HEK293 (cell line): ENCODE data around the gene HIPK2.
A peak's percentile ranks its signal among the peaks of the same experiment; 100 is the strongest.

Source experiments
- BCL11B ChIP-seq: fragments of 450-650 bp; formaldehyde crosslinking; IDR thresholded peaks from 2 replicates; pipeline ENCODE4 v1.5.1; 2016; ENCODE audit warnings: low read depth, missing biosample characterization, missing genetic modification characterization
- EGR2 ChIP-seq: fragments of 450-650 bp; formaldehyde crosslinking; IDR thresholded peaks from 2 replicates; pipeline ENCODE4 v1.5.1; 2016; ENCODE audit warnings: low read depth, missing biosample characterization, missing genetic modification characterization
- ELK4 ChIP-seq: IDR thresholded peaks from 2 replicates; pipeline ENCODE4 v1.6.1; 2011; ENCODE audit warnings: mild to moderate bottlenecking, low read depth, low read length, borderline replicate concordance
- HOXC10 ChIP-seq: sonication (generic); formaldehyde crosslinking; IDR thresholded peaks from 2 replicates; pipeline ENCODE4 v1.8.1; 2023; ENCODE audit warnings: mild to moderate bottlenecking, missing genetic modification reagents
- IKZF3 ChIP-seq: fragments of 450-650 bp; IDR thresholded peaks from 2 replicates; pipeline ENCODE4 v1.5.0; 2018; ENCODE audit warnings: missing biosample characterization, mild to moderate bottlenecking, missing genetic modification characterization, moderate library complexity
- SALL2 ChIP-seq: fragments of 450-650 bp; formaldehyde crosslinking; IDR thresholded peaks from 2 replicates; pipeline ENCODE4 v1.5.0; 2017; ENCODE audit warnings: missing biosample characterization, mild to moderate bottlenecking, missing genetic modification characterization, borderline replicate concordance
- SCRT1 ChIP-seq: fragments of 450-650 bp; formaldehyde crosslinking; IDR thresholded peaks from 2 replicates; pipeline ENCODE4 v1.5.1; 2016; ENCODE audit warnings: missing biosample characterization, missing genetic modification characterization, borderline replicate concordance
- TCF7L2 ChIP-seq: IDR thresholded peaks from 2 replicates; pipeline ENCODE4 v1.6.1; 2011; ENCODE audit warnings: low read depth, mild to moderate bottlenecking, inconsistent platforms, low read length, moderate library complexity, borderline replicate concordance
- TSHZ1 ChIP-seq: fragments of 450-650 bp; formaldehyde crosslinking; IDR thresholded peaks from 2 replicates; pipeline ENCODE4 v1.5.1; 2016; ENCODE audit warnings: missing biosample characterization, missing genetic modification characterization, borderline replicate concordance
- ZBTB21 ChIP-seq: fragments of 450-650 bp; formaldehyde crosslinking; IDR thresholded peaks from 2 replicates; pipeline ENCODE4 v1.5.1; 2017; ENCODE audit warnings: missing biosample characterization, missing genetic modification characterization
- ZFHX2 ChIP-seq: fragments of 450-650 bp; formaldehyde crosslinking; conservative IDR thresholded peaks from 2 replicates; pipeline ENCODE4 v1.5.1; 2016; ENCODE audit warnings: missing biosample characterization, missing genetic modification characterization
- ZNF112 ChIP-seq: fragments of 450-650 bp; formaldehyde crosslinking; IDR thresholded peaks from 2 replicates; pipeline ENCODE4 v1.5.0; 2017; ENCODE audit warnings: missing biosample characterization, missing genetic modification characterization
- ZNF146 ChIP-seq: fragments of 450-650 bp; formaldehyde crosslinking; IDR thresholded peaks from 2 replicates; pipeline ENCODE4 v1.5.1; 2016; ENCODE audit warnings: missing biosample characterization, missing genetic modification characterization
- ZNF211 ChIP-seq: fragments of 450-650 bp; formaldehyde crosslinking; IDR thresholded peaks from 2 replicates; pipeline ENCODE4 v1.5.1; 2016; ENCODE audit warnings: low read depth, missing biosample characterization, missing genetic modification characterization
- ZNF223 ChIP-seq: fragments of 450-650 bp; formaldehyde crosslinking; IDR thresholded peaks from 2 replicates; pipeline ENCODE4 v1.5.1; 2016; ENCODE audit warnings: missing biosample characterization, missing genetic modification characterization
- ZNF274 ChIP-seq, 2 experiments: fragments of 200-500 bp in 1 of 2; fragments of 450-650 bp in 1 of 2; sonication (Bioruptor generic) in 1 of 2; formaldehyde crosslinking in 1 of 2; IDR thresholded peaks; 2 replicates each; pipeline versions ENCODE4 v1.5.1 to v1.6.1; 2014 to 2016; ENCODE audit warnings: borderline replicate concordance in 1 of 2, inconsistent platforms in 1 of 2, low read length in 1 of 2, missing biosample characterization in 1 of 2, missing genetic modification characterization in 1 of 2
- ZNF335 ChIP-seq: fragments of 450-650 bp; formaldehyde crosslinking; conservative IDR thresholded peaks from 2 replicates; pipeline ENCODE4 v1.5.1; 2016; ENCODE audit warnings: missing biosample characterization, missing genetic modification characterization
- ZNF350 ChIP-seq: fragments of 450-650 bp; formaldehyde crosslinking; IDR thresholded peaks from 2 replicates; pipeline ENCODE4 v1.5.0; 2017; ENCODE audit warnings: missing biosample characterization, mild to moderate bottlenecking, missing genetic modification characterization
- ZNF426 ChIP-seq: fragments of 450-650 bp; formaldehyde crosslinking; IDR thresholded peaks from 2 replicates; pipeline ENCODE4 v1.5.1; 2017; ENCODE audit warnings: missing biosample characterization, missing genetic modification characterization, mild to moderate bottlenecking, inconsistent platforms, moderate library complexity
- ZNF514 ChIP-seq: fragments of 450-650 bp; formaldehyde crosslinking; IDR thresholded peaks from 2 replicates; pipeline ENCODE4 v1.5.1; 2016; ENCODE audit warnings: missing biosample characterization, missing genetic modification characterization
- ZNF558 ChIP-seq: fragments of 450-650 bp; formaldehyde crosslinking; IDR thresholded peaks from 2 replicates; pipeline ENCODE4 v1.5.1; 2016; ENCODE audit warnings: missing biosample characterization, missing genetic modification characterization
- ZNF560 ChIP-seq: fragments of 450-650 bp; formaldehyde crosslinking; IDR thresholded peaks from 2 replicates; pipeline ENCODE4 v1.5.1; 2017; ENCODE audit warnings: missing biosample characterization, missing genetic modification characterization, borderline replicate concordance
- ZNF596 ChIP-seq: fragments of 450-650 bp; IDR thresholded peaks from 2 replicates; pipeline ENCODE4 v1.5.0; 2018; ENCODE audit warnings: missing biosample characterization, mild to moderate bottlenecking, missing genetic modification characterization, moderate library complexity
- ZNF654 ChIP-seq: fragments of 450-650 bp; formaldehyde crosslinking; IDR thresholded peaks from 2 replicates; pipeline ENCODE4 v1.5.1; 2016; ENCODE audit warnings: low read depth, missing biosample characterization, missing genetic modification characterization
- ZNF701 ChIP-seq: fragments of 450-650 bp; formaldehyde crosslinking; IDR thresholded peaks from 2 replicates; pipeline ENCODE4 v1.5.1; 2016; ENCODE audit warnings: missing biosample characterization, missing genetic modification characterization
- ZNF707 ChIP-seq: fragments of 450-650 bp; formaldehyde crosslinking; IDR thresholded peaks from 2 replicates; pipeline ENCODE4 v1.5.1; 2016; ENCODE audit warnings: missing biosample characterization, missing genetic modification characterization
- ZNF768 ChIP-seq: fragments of 450-650 bp; formaldehyde crosslinking; IDR thresholded peaks from 2 replicates; pipeline ENCODE4 v1.5.1; 2018; ENCODE audit warnings: missing biosample characterization, mild to moderate bottlenecking, missing genetic modification characterization
- ZNF785 ChIP-seq: fragments of 450-650 bp; formaldehyde crosslinking; IDR thresholded peaks from 2 replicates; pipeline ENCODE4 v1.5.1; 2016; ENCODE audit warnings: missing biosample characterization, missing genetic modification characterization
- ZSCAN23 ChIP-seq: fragments of 450-650 bp; formaldehyde crosslinking; IDR thresholded peaks from 2 replicates; pipeline ENCODE4 v1.5.1; 2016; ENCODE audit warnings: missing biosample characterization, missing genetic modification characterization
- TF ChIP-seq, protein P1 (sequence below): fragments of 450-650 bp; formaldehyde crosslinking; IDR thresholded peaks from 2 replicates; pipeline ENCODE4 v1.5.1; 2016; ENCODE audit warnings: missing biosample characterization, missing genetic modification characterization
- TF ChIP-seq, protein P2 (sequence below): fragments of 450-650 bp; formaldehyde crosslinking; IDR thresholded peaks from 2 replicates; pipeline ENCODE4 v1.5.1; 2016; ENCODE audit warnings: missing biosample characterization, missing genetic modification characterization, borderline replicate concordance

HIPK2 gene

GRCh38 chr7:139704308-139704879 lies 73.4 kb downstream of the HIPK2 start (continued):
- TF ChIP-seq TSHZ1 (no peak), ZNF350 (tag by site-specific recombination) (no peak), ZSCAN23 (tag by site-specific recombination) (no peak), ZNF701 (peak; percentile 37; the same call in 1 of the 2 replicates), ZNF112 (no peak), HOXC10 (no peak), ZNF785 (tag by site-specific recombination) (peak; percentile 26; the same call in 1 of the 2 replicates), IKZF3 (tag by site-specific recombination) (no peak), ZNF707 (no peak), ZNF596 (tag by site-specific recombination) (no peak), ZFHX2 (tag by site-specific recombination) (peak; percentile 69), ZNF146 (tag by site-specific recombination) (no peak), ZNF426 (tag by site-specific recombination) (no peak), SALL2 (tag by site-specific recombination) (no peak), ZNF274 (IDR thresholded peaks at IDR 0.05; ENCODE audit: low read length) (no peak), ZNF274 (tag by site-specific recombination; IDR thresholded peaks at IDR 0.05; ENCODE audit: borderline replicate concordance) (no peak), BCL11B (tag by site-specific recombination) (no peak), TCF7L2 (no peak), ZNF514 (tag by site-specific recombination) (peak; percentile 40; the same call in 1 of the 2 replicates), ZNF211 (tag by site-specific recombination) (no peak), ZNF768 (tag by site-specific recombination) (no peak), ZNF223 (tag by site-specific recombination) (no peak), ZNF654 (tag by site-specific recombination) (no peak), ZNF558 (tag by site-specific recombination) (no peak), ZNF335 (no peak), EGR2 (tag by site-specific recombination) (peak; percentile 72), ELK4 (no peak), SCRT1 (no peak), ZNF560 (tag by site-specific recombination) (no peak), ZBTB21 (tag by site-specific recombination) (no peak)
- TF ChIP-seq, protein P1, sequence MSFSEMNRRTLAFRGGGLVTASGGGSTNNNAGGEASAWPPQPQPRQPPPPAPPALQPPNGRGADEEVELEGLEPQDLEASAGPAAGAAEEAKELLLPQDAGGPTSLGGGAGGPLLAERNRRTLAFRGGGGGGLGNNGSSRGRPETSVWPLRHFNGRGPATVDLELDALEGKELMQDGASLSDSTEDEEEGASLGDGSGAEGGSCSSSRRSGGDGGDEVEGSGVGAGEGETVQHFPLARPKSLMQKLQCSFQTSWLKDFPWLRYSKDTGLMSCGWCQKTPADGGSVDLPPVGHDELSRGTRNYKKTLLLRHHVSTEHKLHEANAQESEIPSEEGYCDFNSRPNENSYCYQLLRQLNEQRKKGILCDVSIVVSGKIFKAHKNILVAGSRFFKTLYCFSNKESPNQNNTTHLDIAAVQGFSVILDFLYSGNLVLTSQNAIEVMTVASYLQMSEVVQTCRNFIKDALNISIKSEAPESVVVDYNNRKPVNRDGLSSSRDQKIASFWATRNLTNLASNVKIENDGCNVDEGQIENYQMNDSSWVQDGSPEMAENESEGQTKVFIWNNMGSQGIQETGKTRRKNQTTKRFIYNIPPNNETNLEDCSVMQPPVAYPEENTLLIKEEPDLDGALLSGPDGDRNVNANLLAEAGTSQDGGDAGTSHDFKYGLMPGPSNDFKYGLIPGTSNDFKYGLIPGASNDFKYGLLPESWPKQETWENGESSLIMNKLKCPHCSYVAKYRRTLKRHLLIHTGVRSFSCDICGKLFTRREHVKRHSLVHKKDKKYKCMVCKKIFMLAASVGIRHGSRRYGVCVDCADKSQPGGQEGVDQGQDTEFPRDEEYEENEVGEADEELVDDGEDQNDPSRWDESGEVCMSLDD (tag by site-specific recombination), result no peak
- TF ChIP-seq, protein P2, sequence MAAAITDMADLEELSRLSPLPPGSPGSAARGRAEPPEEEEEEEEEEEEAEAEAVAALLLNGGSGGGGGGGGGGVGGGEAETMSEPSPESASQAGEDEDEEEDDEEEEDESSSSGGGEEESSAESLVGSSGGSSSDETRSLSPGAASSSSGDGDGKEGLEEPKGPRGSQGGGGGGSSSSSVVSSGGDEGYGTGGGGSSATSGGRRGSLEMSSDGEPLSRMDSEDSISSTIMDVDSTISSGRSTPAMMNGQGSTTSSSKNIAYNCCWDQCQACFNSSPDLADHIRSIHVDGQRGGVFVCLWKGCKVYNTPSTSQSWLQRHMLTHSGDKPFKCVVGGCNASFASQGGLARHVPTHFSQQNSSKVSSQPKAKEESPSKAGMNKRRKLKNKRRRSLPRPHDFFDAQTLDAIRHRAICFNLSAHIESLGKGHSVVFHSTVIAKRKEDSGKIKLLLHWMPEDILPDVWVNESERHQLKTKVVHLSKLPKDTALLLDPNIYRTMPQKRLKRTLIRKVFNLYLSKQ, result no peak
